DND-41 (cell line): ENCODE results near the gene UPK1A.

Source experiments
- CTCF ChIP-seq: IDR thresholded peaks from 2 replicates; pipeline ENCODE4 v1.5.1; 2012; ENCODE audit warnings: borderline replicate concordance, low read length, moderate library complexity, mild to moderate bottlenecking; ENCODE audit not compliant: poor library complexity, severe bottlenecking; ENCODE audit errors: extremely low read depth
- EZH2 ChIP-seq: IDR thresholded peaks from 3 replicates; pipeline ENCODE4 v1.6.1; 2012; ENCODE audit warnings: borderline replicate concordance, low read depth, mild to moderate bottlenecking, moderate library complexity, low read length, inconsistent platforms; ENCODE audit not compliant: severe bottlenecking

GRCh38 chr19:35669566-35669965 lies 3.2 kb downstream of the UPK1A start:
- no peak for TF ChIP-seq CTCF
- TF ChIP-seq EZH2 = no peak
